Mucosa of stomach (tissue), 1 donor: ENCODE measurements around the gene FOXD3.

ENCODE experiments used
- H3K27me3 ChIP-seq: one replicate; pipeline ENCODE4 v1.7.0; 2013; ENCODE audit warnings: mild to moderate bottlenecking, low read length; ENCODE audit not compliant: control insufficient read depth, insufficient read depth
- H3K36me3 ChIP-seq: one replicate; pipeline ENCODE4 v1.7.0; 2013; ENCODE audit warnings: low read length; ENCODE audit not compliant: control insufficient read depth, insufficient read depth
- H3K4me1 ChIP-seq: one replicate; pipeline ENCODE4 v1.7.0; 2013; ENCODE audit warnings: mild to moderate bottlenecking, low read length; ENCODE audit not compliant: control insufficient read depth, insufficient read depth
- H3K4me3 ChIP-seq: one replicate; pipeline ENCODE4 v1.7.0; 2013; ENCODE audit warnings: low read length
- H3K9ac ChIP-seq: one replicate; pipeline ENCODE4 v1.7.0; 2013; ENCODE audit warnings: mild to moderate bottlenecking, low read length, moderate library complexity
- H3K9me3 ChIP-seq: one replicate; pipeline ENCODE4 v1.7.0; 2013; ENCODE audit warnings: mild to moderate bottlenecking, low read length, moderate library complexity; ENCODE audit not compliant: control insufficient read depth
- donor health status: Pancreatic carcinoma.

The FOXD3 gene

DNA sequence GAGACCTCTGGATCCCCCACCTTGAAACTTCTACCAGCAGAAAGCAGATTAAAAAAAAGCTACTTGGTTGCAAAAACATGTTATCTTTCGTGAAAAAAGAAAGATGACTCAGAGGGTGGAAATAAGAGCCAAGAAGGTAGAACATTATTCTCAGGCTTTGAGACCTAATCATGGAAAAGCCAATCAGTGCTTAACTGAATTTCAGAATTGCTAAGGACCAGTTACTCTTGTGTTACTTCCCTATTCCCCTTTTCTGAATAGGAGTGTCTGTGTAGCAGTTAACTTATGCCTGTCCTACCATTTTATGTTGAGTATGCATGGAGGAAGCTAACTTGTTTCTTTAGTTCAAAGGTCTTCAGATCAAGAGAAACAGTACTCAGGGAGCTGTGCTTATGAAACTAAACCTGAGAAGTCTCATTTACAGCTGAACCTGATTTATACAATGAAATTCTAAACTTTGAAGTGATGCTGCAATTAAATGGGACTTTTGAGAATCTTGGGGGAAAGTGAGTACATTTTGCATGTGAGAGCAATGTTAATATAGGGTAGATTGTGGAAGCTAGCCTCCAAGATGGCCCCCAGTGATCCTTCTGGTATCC is 15.1 kb upstream of the FOXD3 start:
- no peaks in the 10 kb centered on the region for H3K4me1 ChIP-seq
- no peak overlapping the region for H3K9ac ChIP-seq
- H3K36me3 ChIP-seq = no peaks in the 10 kb centered on the region
- H3K9me3 ChIP-seq = no peaks in the 10 kb centered on the region
- peaks cover 16% of the 10 kb centered on the region for H3K27me3 ChIP-seq
- H3K4me3 ChIP-seq = no peak overlapping the region

DNA sequence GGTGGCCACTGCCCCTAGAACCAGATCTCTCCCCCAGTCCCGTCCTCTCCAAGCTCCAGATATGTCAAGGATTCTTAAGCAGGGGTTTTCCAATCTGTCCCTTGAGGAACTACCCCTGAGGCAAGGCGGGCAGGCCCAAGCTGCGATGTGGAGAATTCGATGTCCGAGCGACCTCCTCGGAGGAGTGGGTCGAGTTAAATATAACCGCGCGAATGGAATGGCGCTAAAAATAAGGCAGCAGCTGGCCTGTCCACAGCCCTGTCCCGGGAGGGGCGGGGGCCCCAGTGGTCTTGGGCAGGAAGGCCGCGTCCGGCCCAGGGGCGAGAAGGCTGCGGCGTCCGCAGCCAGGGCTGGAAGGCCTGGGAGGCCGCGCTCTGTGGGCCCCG is 5.8 kb upstream of the FOXD3 start:
- Histone ChIP-seq H3K4me3 (no peak overlapping the region), H3K4me1 (peaks cover 14% of the 10 kb centered on the region), H3K27me3 (peaks cover 73% of the 10 kb centered on the region)

DNA sequence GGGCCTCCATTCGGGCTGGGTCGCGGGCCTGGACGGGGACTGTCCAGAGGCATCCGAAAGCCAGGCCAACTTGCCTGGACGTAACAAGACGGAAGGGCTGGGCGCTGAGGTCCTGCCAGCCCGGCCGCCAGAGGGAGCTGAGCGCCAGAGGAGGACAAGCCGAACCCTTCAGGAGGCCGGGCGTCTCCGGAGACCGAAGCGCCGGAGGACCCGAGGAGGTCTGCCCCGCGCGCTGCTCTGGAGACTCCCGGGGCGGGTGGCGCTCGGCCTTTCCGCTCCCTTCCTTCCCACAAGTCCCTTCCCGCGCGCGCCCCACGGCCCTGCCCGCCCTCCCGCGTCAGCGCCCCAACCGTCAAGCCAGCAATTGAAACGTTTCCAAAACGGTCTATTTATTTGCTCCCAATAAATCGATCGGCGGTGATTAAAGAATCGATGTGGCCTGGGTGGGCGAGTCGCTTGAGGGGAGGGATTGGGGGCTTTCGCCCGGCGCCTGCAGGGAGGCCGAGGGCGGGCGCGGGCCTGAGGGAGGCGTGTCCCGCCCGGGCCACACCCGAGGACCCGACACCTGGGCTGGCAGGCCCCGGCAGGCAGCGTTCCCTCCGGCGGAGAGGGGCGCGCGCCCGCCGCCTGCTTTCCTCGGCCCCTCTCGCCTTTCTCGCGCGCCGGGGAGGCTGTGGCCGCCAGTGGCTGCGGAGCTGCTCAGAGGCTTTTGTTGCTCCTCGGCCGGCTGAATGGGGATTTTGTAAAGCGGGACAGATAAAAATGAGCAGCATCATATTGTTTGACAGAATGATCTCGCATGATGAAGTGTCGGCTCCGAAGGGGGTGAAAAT is 5.2 kb upstream of the FOXD3 start:
- Histone ChIP-seq H3K9ac (peak overlapping the region; percentile 34), H3K4me1 (peaks cover 19% of the 10 kb centered on the region), H3K4me3 (no peak overlapping the region), H3K27me3 (peaks cover 79% of the 10 kb centered on the region), H3K9me3 (no peaks in the 10 kb centered on the region), H3K36me3 (no peaks in the 10 kb centered on the region)

More for the DNA sequence above, 5.8 kb upstream of the FOXD3 start:
- Histone ChIP-seq H3K9ac (no peak overlapping the region), H3K9me3 (no peaks in the 10 kb centered on the region), H3K36me3 (no peaks in the 10 kb centered on the region)

DNA sequence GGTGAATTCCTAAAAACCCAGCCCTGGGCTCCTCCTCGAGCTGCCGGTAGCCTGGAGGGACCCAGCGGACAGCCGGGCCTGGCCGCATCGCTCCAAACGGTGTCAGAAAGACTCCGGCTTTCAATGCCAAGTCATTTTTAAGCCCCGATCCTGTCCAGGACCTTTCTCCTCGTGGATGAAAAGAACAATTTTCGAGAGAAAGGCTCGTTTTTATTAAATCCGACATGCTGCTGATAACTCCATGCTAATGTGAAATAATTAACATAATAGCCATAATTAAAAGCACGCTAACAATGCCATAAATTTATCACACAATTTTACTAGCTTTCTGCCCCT is 4.6 kb upstream of the FOXD3 start:
- Histone ChIP-seq H3K4me3 (no peak overlapping the region), H3K9ac (no peak overlapping the region), H3K9me3 (no peaks in the 10 kb centered on the region), H3K36me3 (no peaks in the 10 kb centered on the region), H3K4me1 (peaks cover 22% of the 10 kb centered on the region), H3K27me3 (peaks cover 85% of the 10 kb centered on the region)

DNA sequence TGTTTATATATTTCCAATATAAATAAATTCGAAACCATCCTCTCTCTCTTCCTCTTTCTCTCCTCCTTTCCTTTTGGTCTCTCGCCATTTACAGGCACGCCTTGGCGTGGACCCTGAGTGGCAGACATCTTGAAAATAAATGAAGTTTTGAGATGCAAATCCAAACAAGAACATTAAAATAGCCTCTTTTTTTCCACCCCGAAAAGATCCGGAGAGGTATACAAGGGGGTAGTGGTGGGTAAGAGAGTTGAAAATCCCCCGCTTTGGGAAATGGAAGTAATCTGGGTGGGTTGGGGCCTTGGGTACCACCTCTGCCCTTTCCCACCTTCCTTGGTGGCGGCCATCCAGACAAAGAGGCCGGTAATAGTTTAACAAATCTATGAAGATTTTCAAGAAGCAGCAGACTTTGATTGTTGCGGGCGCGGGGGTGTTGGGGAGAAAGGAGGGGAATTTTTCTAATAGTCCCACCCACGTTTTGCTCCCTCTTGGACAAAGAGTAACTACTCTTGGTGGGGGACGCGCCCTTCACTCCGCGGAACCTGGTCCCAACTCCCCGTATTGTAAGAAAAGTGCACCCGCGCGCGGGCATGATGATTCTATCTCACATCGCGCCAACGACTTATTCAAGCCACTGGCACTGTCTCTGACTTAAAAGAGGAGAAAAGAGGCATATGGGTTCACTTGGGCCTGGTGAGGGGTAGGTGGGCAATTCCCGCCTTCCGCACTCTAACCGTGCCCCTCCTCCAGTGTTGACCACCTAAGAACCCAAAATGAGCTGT is 4.0 kb upstream of the FOXD3 start:
- Histone ChIP-seq H3K9ac (no peak overlapping the region), H3K9me3 (no peaks in the 10 kb centered on the region), H3K4me3 (no peak overlapping the region), H3K36me3 (no peaks in the 10 kb centered on the region), H3K27me3 (peaks cover 91% of the 10 kb centered on the region), H3K4me1 (peaks cover 27% of the 10 kb centered on the region)

DNA sequence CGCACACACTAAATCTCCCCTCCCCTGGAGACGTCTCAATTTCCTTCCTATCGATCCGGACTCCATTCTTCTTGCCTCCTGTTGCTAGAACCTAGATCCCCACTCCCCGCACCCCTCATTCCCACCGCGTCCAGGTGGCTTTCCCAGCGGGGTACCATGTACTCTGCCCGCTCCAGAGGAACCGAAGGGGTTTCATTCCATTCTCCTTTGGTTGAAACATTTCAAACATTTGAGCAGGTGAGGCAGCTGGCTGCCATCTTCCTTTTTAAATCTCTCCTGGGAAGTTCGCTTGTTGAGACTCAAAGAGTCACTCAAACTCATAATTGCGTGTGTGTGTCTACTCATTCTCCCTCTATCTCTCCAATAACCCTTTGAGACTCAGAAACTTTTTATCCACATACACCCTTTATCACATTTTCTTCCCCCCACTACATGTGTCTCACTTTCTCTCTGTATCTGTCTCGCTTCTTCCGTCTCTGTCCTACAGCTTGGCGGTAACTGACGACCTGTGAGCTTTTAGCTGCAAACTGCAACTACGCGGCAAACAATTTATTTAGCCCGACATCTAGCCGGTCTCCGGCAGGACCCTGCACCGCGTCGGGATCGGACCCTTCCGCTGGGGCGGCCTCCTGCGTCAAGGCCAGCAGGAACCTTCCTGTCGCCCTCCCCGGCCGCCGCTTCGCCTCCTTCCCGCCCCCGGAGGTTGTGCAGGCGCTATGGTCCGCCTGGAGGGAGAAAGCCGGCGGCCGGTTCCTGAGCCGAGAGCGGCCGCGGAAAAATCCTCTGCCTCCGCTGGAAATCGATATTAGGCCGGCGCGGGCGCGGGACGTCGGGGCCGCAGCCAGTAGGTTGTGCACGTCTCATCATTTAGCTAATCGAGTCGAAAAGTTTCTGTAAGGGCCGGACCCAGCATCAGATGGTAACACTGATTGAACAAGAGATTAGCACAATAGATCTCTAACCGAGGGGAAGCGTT is 3.0 kb upstream of the FOXD3 start:
- H3K9ac ChIP-seq = no peak overlapping the region
- H3K4me1 ChIP-seq = peaks cover 27% of the 10 kb centered on the region
- H3K9me3 ChIP-seq = no peaks in the 10 kb centered on the region
- H3K36me3 ChIP-seq = no peaks in the 10 kb centered on the region
- peaks cover 93% of the 10 kb centered on the region for H3K27me3 ChIP-seq
- no peak overlapping the region for H3K4me3 ChIP-seq

DNA sequence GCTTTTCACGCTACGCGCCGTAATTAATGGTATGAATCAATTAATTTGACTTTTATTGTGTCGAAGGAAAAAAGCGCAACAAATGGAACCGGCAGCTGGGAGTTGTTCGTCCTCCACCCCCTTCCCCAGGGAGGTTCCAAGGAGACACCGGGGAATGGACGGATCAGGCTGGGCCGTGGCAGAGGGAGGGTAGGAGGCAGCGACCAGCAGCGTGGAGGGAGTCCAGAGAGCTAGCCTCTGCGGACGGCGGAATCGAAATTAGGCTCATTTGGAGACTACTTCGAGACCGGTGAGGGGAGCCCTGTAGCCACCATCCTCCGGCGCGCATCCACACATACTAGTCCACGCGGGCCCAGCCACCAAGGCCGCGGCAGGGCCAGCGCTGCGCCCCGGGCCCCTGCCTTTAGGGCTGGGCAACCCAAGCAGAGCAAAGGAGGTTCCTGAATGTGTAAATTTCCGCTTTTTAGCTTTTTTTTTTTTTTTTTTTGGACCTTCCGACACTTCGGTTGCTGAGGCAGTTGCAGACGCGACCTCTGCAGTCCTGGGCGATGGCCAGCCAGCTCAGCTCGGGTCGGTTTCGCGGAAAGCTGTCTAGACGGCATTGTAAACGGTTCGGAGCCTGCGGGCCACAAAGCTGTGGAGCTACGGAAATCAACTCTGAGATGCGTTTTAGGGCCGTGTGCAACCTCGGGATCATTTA is 2.2 kb upstream of the FOXD3 start:
- Histone ChIP-seq H3K36me3 (no peaks in the 10 kb centered on the region), H3K9ac (no peak overlapping the region), H3K4me1 (peaks cover 27% of the 10 kb centered on the region), H3K9me3 (no peaks in the 10 kb centered on the region), H3K4me3 (no peak overlapping the region), H3K27me3 (peaks cover 96% of the 10 kb centered on the region)

DNA sequence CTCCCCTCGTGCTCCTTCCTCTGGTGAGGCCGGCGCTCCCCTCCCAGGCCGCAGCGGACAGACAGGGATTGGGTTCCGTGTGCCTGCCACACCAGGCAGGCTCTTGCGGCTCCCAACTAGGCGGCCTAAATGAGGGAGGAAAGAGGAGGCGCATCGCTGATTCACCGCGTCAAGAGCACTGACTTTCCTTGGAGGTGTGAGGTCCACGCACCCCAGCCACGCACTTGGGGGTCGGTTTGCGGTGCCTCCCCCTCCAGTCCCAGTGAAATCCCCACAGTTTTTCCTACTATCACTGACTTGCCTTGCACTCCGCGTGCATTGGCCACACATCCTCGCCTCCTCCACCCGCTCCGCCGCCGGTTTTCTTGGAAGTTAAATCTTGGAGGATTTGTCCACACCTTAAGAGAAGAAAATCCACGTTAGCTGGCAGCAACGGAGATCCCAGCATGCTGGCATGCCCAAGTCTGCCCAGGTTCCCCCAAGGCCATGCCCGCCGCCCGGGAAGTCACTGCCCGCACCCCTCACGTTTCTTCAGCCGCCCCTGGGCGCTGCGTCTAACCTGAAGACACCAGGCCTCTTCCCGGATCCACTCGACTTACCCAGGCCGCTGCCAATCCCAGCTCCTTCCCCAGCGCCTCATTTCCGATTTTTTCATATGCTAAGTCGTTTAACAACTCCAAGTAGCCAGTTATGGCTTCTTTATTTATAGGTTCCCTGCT is 1.1 kb upstream of the FOXD3 start:
- no peaks in the 10 kb centered on the region for H3K36me3 ChIP-seq
- H3K4me1 ChIP-seq = peaks cover 27% of the 10 kb centered on the region
- H3K4me3 ChIP-seq = peak overlapping the region; percentile 9
- no peaks in the 10 kb centered on the region for H3K9me3 ChIP-seq
- no peak overlapping the region for H3K9ac ChIP-seq
- H3K27me3 ChIP-seq = peaks cover 99% of the 10 kb centered on the region

DNA sequence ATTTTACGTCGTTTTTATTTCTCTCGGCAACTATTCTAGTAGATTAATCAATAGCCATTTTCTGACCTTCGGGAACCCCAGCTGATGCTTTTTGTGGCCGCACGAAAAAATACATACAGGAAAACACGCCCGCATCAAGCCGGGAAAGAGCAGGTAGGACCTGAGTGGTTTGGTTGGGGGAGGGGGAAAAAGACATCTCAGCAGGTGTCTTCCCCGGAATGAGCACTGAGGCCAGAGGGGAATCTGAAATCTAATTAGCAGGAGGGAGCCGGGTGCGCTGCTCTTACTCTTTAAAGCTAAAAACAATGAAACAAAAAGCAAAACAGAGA is 618 bp upstream of the FOXD3 start:
- Histone ChIP-seq H3K9ac (no peak overlapping the region), H3K9me3 (no peaks in the 10 kb centered on the region), H3K27me3 (peaks cover 99% of the 10 kb centered on the region), H3K4me3 (peak overlapping the region; percentile 9), H3K36me3 (no peaks in the 10 kb centered on the region), H3K4me1 (peaks cover 27% of the 10 kb centered on the region)

DNA sequence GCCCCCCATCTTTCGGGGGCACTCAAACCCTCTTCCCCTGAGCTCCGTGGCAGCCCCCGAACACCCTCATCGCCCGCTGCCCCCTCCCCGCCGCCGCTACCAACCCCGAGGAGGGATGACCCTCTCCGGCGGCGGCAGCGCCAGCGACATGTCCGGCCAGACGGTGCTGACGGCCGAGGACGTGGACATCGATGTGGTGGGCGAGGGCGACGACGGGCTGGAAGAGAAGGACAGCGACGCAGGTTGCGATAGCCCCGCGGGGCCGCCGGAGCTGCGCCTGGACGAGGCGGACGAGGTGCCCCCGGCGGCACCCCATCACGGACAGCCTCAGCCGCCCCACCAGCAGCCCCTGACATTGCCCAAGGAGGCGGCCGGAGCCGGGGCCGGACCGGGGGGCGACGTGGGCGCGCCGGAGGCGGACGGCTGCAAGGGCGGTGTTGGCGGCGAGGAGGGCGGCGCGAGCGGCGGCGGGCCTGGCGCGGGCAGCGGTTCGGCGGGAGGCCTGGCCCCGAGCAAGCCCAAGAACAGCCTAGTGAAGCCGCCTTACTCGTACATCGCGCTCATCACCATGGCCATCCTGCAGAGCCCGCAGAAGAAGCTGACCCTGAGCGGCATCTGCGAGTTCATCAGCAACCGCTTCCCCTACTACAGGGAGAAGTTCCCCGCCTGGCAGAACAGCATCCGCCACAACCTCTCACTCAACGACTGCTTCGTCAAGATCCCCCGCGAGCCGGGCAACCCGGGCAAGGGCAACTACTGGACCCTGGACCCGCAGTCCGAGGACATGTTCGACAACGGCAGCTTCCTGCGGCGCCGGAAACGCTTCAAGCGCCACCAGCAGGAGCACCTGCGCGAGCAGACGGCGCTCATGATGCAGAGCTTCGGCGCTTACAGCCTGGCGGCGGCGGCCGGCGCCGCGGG is 837 bp downstream of the FOXD3 start:
- H3K4me3 ChIP-seq = peak overlapping the region; percentile 9
- H3K4me1 ChIP-seq = peaks cover 31% of the 10 kb centered on the region
- H3K9ac ChIP-seq = no peak overlapping the region
- peaks cover 99% of the 10 kb centered on the region for H3K27me3 ChIP-seq
- no peaks in the 10 kb centered on the region for H3K9me3 ChIP-seq
- no peaks in the 10 kb centered on the region for H3K36me3 ChIP-seq
